HG02870 (cell line): ENCODE data around the gene HNF4A.
"Not testable (repeated sequence)": the region's sequence is repeated elsewhere in the genome, so short reads cannot be mapped to it uniquely, and the experiment has no call there.

ENCODE experiments used
- ATAC-seq: cut with Tn5 transposase; IDR thresholded peaks from one replicate; pipeline ENCODE4 v1.9.1; 2021; ENCODE audit warnings: mild to moderate bottlenecking, moderate library complexity; ENCODE audit not compliant: unreplicated experiment

The HNF4A gene

DNA sequence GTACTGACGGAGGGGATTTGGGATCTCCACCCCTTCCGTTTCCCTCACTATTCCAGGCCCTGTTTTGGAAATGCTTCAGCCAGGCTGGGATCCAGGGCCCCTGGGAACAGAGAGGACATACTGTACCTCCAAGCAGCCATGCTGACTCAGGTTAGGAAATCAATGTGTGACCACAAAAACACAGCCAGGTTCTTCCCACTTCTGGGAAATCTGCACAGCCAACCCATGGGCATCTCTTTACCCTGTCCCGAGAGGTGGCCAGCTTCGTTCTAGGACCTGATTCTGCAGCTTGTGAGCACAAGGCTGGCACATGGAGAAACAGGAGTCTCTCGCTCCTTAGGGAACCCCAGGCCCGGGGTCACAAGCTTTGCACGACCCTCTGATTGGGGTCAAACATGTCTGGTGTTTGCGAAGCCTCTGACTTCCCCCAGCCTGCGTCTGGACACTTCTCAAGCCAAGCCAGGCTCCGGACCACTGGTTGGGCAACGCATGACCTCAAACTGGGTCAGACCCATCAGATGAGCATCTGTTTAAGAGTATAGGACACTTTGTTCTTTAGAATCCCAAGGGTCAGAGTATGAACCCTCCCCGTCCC lies 111.9 kb downstream of the HNF4A start:
- ATAC-seq: no peak

DNA sequence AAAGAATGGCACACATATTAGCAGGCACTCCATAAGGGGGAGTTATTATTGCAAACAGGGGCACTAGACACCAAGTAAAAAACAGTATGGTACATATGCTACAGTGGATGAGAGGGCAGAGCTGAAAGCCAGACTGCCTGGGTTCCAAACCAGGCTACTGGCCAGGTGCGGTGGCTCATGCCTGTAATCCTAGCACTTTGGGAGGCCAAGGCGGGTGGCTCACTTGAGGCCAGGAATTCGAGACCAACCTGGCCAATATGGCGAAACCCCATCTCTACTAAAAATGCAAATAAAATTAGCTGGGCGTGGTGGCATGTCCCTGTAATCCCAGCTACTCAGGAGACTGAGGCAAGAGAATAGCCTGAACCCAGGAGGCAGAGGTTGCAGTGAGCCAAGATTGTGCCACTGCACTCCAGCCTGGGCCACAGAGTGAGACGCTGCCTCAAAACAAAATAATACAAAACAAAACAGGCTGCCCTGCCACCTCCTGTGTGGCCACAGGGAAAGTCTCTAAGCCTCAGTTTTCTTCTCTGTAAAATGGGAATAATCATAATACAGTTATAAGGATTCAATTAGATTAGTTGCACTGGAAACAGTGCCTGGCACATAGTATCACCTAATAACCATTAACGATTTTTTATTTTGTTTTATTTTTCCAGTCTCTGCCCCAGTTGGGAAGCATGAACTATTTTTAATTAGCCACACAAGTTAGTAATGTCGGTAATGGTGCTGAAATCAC lies 112.7 kb downstream of the HNF4A start:
- ATAC-seq: no peak

DNA sequence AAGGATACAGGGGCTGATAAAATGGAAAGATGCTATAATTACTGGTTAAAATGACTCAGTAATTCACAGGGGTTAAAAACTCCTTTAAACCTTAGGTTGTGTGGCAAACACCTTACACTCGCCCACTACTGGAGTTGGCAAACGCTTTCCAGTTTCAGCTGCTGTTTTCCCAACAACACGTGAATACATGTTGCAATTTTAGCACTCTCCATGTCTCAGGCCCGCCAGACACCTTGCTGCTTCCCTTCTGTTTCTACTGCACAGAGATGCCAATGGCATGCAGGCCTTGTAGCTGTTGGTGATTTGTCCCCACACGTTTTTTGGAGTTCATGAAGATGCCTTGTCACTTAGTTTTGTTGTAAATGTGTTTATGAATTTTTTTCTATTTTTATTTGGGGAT lies 114.8 kb downstream of the HNF4A start:
- no peak for ATAC-seq

DNA sequence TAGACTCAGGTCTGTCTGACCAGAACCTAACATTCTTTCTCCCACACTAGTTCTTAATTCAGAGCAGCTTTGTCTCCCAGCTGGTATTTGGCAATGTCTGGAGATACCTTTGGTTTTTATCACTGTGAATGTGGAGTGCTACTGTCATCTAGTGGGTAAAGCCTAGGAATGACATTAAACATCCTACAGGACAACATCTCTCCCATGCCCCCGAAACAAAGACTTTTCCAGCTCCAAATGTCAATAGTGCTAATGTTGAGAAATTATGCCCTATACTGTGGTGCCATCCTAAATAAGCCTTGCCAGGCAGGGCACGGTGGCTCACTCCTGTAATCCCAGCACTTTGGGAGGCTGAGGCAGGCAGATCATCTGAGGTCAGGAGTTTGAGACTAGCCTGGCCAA lies 116.0 kb downstream of the HNF4A start:
- ATAC-seq: no peak

DNA sequence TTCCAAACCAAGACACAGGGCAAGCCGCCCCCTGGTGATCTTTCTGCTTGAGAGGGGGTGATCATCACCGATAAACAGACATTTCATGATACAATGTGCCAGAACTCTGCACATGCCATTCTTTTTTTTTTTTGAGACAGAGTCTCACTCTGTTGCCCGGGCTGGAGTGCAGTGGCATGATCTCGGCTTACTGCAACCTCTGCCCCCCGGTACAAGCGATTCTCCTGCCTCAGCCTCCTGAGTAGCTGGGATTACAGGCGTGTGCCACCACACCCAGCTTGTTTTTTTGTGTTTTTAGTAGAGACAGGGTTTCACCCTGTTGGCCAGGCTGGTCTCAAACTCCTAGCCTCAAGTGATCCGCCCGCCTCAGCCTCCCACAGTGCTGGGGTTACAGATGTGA lies 116.8 kb downstream of the HNF4A start:
- not testable (repeated sequence) for ATAC-seq

DNA sequence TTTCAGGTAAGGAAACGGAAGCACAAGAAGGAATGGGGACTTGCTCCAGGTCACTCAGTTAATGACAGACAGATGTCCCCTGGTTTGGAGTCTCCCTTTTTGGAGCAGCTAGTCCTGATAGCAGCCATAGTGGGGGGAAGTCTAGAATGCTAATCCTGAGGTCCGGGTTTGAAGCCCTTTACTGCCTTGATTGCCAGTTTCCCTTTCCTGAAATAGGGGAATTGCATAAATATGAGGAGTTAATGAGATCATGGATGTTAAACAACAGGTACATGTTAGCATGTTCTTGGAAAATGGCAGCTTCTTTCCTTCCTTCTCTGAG lies 119.8 kb downstream of the HNF4A start:
- ATAC-seq: no peak

DNA sequence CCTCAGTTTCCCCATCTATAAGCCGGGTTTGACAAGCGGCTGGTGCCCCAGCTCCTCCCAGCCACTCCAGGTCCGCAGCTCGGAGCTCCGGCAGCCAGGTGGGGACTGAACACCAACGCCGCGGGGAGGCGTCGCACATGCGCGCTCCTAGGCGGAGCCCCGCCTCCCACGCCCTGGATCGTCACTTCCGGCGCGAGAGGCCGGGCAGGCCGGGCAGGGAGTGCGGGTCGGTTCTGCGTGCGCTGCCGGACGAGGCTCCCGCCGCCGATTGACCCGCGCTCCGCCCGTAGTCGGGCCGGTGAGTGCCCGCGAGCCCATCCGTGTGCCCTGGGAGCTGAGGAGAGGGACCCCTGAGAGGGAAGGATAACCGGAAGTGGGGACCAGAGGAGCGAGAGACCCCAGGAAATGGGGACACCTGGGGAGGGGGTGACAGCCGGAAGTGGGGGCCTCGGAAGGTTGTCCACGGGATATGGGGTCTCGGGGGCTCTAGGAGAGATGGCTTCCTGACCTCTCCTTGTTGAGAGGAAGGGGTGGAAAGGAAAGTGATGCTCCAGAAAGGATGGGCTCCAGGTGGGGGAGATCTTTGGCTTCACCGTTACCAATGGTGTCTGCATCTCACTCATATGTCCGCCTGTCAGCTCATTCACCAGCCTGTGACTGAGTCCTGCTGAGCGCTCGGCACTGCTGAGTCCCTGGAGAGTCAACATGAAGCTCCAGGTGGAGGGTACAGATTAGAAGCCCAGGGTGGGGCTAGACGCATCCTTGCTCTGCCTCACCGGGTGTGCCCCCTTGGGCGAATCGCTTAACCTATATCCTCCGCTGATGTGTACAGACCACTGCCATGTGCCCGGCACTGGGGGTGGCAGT lies 120.4 kb downstream of the HNF4A start, which contains the start of gene TTPAL:
Gene TTPAL, plus strand, starts transcription at position 181 of the 867 bp plus-strand sequence. CDS start 4,126 bp downstream, outside the sequence.
- peak; percentile 91 for ATAC-seq

DNA sequence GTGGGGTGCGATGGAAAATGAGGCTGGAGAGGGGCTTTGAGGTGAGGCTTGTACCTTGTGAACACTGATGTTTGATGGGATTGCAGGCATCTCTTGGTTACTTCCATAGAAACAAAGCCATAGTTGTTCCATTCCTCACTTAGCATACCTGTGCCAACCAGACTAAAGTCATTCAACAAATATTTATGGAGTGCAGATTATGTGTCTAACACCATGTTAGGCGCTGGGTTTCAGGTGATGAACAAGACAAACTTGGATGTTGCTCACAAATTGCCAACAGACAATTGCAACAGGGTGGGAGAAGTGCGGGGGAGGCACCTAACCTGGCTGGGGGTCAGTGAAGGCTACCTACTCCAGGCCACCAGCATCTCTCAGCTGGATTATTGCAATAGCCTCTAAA lies 121.7 kb downstream of the HNF4A start:
- ATAC-seq: no peak

DNA sequence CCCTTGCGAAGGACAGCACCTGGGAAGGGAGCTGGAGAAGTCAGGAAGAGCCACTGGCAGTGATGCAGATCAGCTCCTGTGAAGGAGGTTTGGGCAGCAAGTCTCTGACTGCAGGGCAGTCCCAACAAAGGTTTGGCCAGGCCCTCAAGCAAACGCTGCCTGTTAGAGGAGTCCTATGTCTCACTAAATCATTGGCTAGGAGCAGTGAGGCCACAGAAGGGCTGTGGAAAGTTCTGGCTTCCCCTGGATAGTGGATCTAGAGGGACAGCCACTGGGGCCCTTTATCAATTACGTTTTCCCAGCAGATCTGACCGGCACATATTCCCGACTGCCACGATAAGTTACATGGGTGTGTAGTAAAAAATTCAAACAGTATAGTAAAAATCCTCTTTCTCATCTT lies 122.7 kb downstream of the HNF4A start:
- ATAC-seq: no peak

DNA sequence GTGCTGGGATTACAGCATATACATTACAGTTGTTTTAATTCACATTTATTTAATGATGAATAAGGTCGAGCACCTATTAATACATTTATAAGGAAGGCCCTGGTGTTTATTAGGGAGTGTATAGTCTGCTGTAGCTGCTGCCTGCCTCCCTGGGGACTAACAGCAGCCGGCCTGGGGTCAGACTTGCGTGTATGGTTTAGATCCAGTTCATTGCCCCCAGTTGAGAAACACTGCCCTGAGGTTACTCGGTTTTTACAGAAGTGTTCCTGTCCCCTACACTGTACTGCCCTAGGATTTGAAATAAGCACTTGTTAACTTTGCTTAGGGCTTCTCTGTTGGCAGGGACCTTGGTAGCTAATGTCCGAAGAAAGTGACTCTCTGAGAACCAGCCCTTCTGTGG lies 124.1 kb downstream of the HNF4A start:
- ATAC-seq: no peak

DNA sequence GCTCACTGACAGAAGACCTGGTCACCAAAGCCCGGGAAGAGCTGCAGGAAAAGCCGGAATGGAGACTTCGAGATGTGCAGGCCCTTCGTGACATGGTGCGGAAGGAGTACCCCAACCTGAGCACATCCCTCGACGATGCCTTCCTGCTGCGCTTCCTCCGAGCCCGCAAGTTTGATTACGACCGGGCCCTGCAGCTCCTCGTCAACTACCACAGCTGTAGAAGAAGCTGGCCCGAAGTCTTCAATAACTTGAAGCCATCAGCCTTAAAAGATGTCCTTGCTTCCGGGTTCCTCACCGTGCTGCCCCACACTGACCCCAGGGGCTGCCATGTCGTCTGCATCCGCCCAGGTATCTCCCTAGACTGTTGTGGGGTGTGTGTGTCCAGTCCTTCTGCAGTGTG lies 124.6 kb downstream of the HNF4A start:
- no peak for ATAC-seq

DNA sequence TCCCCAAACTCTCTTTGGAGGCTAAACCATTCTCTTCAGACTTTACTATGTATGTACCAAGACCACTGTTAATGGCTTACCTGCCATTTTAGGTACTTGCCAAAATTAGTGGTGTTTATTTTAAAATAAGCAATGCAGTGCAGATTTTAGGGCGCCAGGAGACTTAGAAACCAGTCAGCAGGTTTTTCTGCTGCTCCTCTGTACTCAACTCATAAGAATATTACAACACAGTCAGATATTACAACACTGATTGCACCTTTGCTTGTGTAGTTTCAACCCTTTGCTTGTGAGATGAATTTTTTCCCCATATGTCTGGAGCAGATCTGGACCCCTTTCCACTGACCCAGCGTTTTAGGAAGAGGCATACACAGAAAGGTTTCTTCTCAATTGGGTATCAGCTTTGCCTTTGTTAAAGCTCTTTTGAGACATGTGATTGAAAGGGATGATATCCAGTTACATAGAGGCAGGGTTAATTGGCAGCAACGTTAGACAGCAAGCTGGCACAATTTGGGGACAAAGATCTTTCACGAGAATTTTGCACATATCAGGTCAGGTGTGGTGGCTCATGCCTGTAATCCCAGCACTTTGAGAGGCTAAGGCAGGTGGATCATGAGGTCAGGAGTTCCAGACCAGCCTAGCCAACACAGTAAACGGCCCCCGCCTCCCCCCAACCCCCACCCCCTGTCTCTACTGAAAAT lies 126.4 kb downstream of the HNF4A start:
- ATAC-seq: no peak

DNA sequence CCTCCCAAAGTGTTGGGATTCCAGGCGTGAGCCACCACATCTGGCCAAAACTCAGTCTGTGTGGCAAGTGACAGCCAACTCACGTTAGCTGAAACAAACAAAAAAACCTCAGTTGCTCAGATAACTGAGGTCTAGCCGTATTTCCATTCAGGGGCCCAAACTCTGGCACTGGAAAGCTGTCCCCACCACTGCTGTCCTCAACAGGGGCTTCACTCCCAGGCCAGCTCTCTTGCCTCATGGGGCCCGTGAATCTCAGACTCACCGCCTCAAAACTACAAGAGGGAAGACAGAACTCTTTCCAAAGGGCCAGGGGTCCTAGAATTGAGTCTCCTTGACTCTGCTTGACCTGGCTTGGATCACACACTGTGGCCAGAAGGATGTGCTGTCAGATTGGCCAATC lies 127.6 kb downstream of the HNF4A start:
- no peak for ATAC-seq
